NCI-H1930 (cell line): ENCODE data around the gene TAGLN2.
"Not testable (repeated sequence)": the region's sequence is repeated elsewhere in the genome, so short reads cannot be mapped to it uniquely, and the experiment has no call there.

Source experiments
- DNase-seq, 2 experiments: peaks; one replicate each; lab custom pipeline; 2025; lab: John Stamatoyannopoulos, UW

Gene TAGLN2

GRCh38 chr1:159899634-159900033 is 25.7 kb downstream of the TAGLN2 start:
- DNase-seq: not testable (repeated sequence)

- DNase-seq: no peak
Observed at GRCh38 chr1:159898527-159898926, 26.8 kb downstream of the TAGLN2 start.

- DNase-seq: no peak
Observed at GRCh38 chr1:159897962-159898361, 27.3 kb downstream of the TAGLN2 start.

GRCh38 chr1:159896546-159896930 is 28.8 kb downstream of the TAGLN2 start:
- no peak for DNase-seq

GRCh38 chr1:159895836-159896545 is 29.3 kb downstream of the TAGLN2 start:
- no peak for DNase-seq

- DNase-seq: no peak
Observed at GRCh38 chr1:159895286-159895685, 30.0 kb downstream of the TAGLN2 start.

GRCh38 chr1:159892944-159893343 is 32.4 kb downstream of the TAGLN2 start:
- DNase-seq: no peak

GRCh38 chr1:159891275-159892157 is 33.8 kb downstream of the TAGLN2 start:
- peak; percentile 62 to 82 for DNase-seq

GRCh38 chr1:159890390-159890789 is 34.9 kb downstream of the TAGLN2 start:
- no peak for DNase-seq

GRCh38 chr1:159889821-159890252 is 35.5 kb downstream of the TAGLN2 start:
- no peak for DNase-seq

GRCh38 chr1:159889202-159889601 is 36.1 kb downstream of the TAGLN2 start:
- no peak for DNase-seq

- no peak for DNase-seq
Observed at GRCh38 chr1:159884296-159884695, 41.0 kb downstream of the TAGLN2 start.

- no peak for DNase-seq
Observed at GRCh38 chr1:159883134-159883533, 42.2 kb downstream of the TAGLN2 start.

GRCh38 chr1:159882527-159882862 is 42.8 kb downstream of the TAGLN2 start:
- no peak for DNase-seq

- DNase-seq: no peak
Observed at GRCh38 chr1:159881622-159882526, 43.4 kb downstream of the TAGLN2 start.

GRCh38 chr1:159880430-159880829 is 44.9 kb downstream of the TAGLN2 start:
- DNase-seq: no peak

GRCh38 chr1:159879977-159880376 is 45.3 kb downstream of the TAGLN2 start:
- no peak for DNase-seq

- DNase-seq: no peak
Observed at GRCh38 chr1:159879136-159879535, 46.2 kb downstream of the TAGLN2 start.

GRCh38 chr1:159877695-159878444 is 47.4 kb downstream of the TAGLN2 start:
- DNase-seq: no peak

- no peak for DNase-seq
Observed at GRCh38 chr1:159873530-159874143, 51.7 kb downstream of the TAGLN2 start.

- DNase-seq: no peak
Observed at GRCh38 chr1:159872891-159873290, 52.4 kb downstream of the TAGLN2 start.
